ENCODE measurements around the gene BDKRB1. TPM values are rescaled to one million over a fixed set of nuclear protein-coding genes. Genes with fewer than 3 reads are reported as not detected.

The BDKRB1 gene
- total RNA-seq, 4 donors from 2014 or later = 11.8 to 36.5 TPM; not detected in 2

- DNase-seq (ENCODE audit: low spot score) (no peak), ATAC-seq (ENCODE audit: low FRiP score) (peak; percentile 67)
- no peak for TF ChIP-seq CTCF (IDR thresholded peaks at IDR 0.05)
Observed at GRCh38 chr14:96269359-96269710, 13.3 kb downstream of the BDKRB1 start.

GRCh38 chr14:96270565-96271420 lies 14.8 kb downstream of the BDKRB1 start:
- TF ChIP-seq CTCF (IDR thresholded peaks at IDR 0.05) = no peak
- no peak for ATAC-seq (ENCODE audit: low FRiP score)
- no peak for DNase-seq (ENCODE audit: low spot score)

GRCh38 chr14:96271421-96271762 lies 15.4 kb downstream of the BDKRB1 start:
- DNase-seq (ENCODE audit: low spot score) = no peak
- TF ChIP-seq CTCF (IDR thresholded peaks at IDR 0.05) = no peak
- no peak for ATAC-seq (ENCODE audit: low FRiP score)

- peak; percentile 57 for ATAC-seq (ENCODE audit: low FRiP score)
- TF ChIP-seq CTCF (IDR thresholded peaks at IDR 0.05) = no peak
- no peak for DNase-seq (ENCODE audit: low spot score)
Observed at GRCh38 chr14:96272777-96273473, 16.9 kb downstream of the BDKRB1 start.

GRCh38 chr14:96273629-96274028 lies 17.6 kb downstream of the BDKRB1 start:
- TF ChIP-seq CTCF (IDR thresholded peaks at IDR 0.05) = no peak

GRCh38 chr14:96274122-96274521 lies 18.1 kb downstream of the BDKRB1 start:
- no peak for ATAC-seq (ENCODE audit: low FRiP score)
- DNase-seq (ENCODE audit: low spot score) = no peak
- no peak for TF ChIP-seq CTCF (IDR thresholded peaks at IDR 0.05)

More at GRCh38 chr14:96273629-96274028, 17.6 kb downstream of the BDKRB1 start:
- ATAC-seq (ENCODE audit: low FRiP score) (no peak), DNase-seq (ENCODE audit: low spot score) (no peak)

- ATAC-seq (ENCODE audit: low FRiP score) (no peak), DNase-seq (ENCODE audit: low spot score) (no peak)
- no peak for TF ChIP-seq CTCF (IDR thresholded peaks at IDR 0.05)
Observed at GRCh38 chr14:96274543-96274942, 18.5 kb downstream of the BDKRB1 start.
